Neural cell (in vitro differentiated cells): ENCODE data around the gene MYCL.

ENCODE experiments used
- CTCF ChIP-seq: fragments of 450-650 bp; IDR thresholded peaks from 2 replicates; pipeline ENCODE4 v1.5.1; 2014; ENCODE audit warnings: antibody characterized with exemption, mild to moderate bottlenecking, moderate library complexity; ENCODE audit not compliant: poor library complexity, severe bottlenecking
- EP300 ChIP-seq: fragments of 450-650 bp; conservative IDR thresholded peaks from 2 replicates; pipeline ENCODE4 v1.6.1; 2014; ENCODE audit warnings: antibody characterized with exemption, mild to moderate bottlenecking, moderate library complexity; ENCODE audit not compliant: poor library complexity, severe bottlenecking
- EZH2 ChIP-seq: fragments of 200-600, 300-800 bp; shearing (Covaris generic), sonication (generic); IDR thresholded peaks from 2 replicates; pipeline ENCODE4 v1.6.1; 2014; ENCODE audit warnings: antibody characterized with exemption, low read length, borderline replicate concordance, mild to moderate bottlenecking; ENCODE audit not compliant: insufficient read depth, poor library complexity, severe bottlenecking
- POLR2AphosphoS5 ChIP-seq: IDR thresholded peaks from 2 replicates; pipeline ENCODE4 v1.6.1; 2012
- RAD21 ChIP-seq: fragments of 450-650 bp; conservative IDR thresholded peaks from 2 replicates; pipeline ENCODE4 v1.6.1; 2014; ENCODE audit warnings: antibody characterized with exemption, mild to moderate bottlenecking, moderate library complexity
- SMC3 ChIP-seq: fragments of 450-650 bp; conservative IDR thresholded peaks from 2 replicates; pipeline ENCODE4 v1.6.1; 2014; ENCODE audit warnings: antibody characterized with exemption, mild to moderate bottlenecking, moderate library complexity; ENCODE audit not compliant: poor library complexity
- TAF1 ChIP-seq: IDR thresholded peaks from 2 replicates; pipeline ENCODE4 v1.6.1; 2012; ENCODE audit warnings: low read depth
- TF ChIP-seq, protein P1 (sequence below): IDR thresholded peaks from 2 replicates; pipeline ENCODE4 v1.6.1; 2012; ENCODE audit warnings: borderline replicate concordance

- TF ChIP-seq CTCF (no peak), TAF1 (no peak), SMC3 (no peak), POLR2AphosphoS5 (no peak), EZH2 (no peak), EP300 (no peak), RAD21 (no peak)
- TF ChIP-seq, protein P1, sequence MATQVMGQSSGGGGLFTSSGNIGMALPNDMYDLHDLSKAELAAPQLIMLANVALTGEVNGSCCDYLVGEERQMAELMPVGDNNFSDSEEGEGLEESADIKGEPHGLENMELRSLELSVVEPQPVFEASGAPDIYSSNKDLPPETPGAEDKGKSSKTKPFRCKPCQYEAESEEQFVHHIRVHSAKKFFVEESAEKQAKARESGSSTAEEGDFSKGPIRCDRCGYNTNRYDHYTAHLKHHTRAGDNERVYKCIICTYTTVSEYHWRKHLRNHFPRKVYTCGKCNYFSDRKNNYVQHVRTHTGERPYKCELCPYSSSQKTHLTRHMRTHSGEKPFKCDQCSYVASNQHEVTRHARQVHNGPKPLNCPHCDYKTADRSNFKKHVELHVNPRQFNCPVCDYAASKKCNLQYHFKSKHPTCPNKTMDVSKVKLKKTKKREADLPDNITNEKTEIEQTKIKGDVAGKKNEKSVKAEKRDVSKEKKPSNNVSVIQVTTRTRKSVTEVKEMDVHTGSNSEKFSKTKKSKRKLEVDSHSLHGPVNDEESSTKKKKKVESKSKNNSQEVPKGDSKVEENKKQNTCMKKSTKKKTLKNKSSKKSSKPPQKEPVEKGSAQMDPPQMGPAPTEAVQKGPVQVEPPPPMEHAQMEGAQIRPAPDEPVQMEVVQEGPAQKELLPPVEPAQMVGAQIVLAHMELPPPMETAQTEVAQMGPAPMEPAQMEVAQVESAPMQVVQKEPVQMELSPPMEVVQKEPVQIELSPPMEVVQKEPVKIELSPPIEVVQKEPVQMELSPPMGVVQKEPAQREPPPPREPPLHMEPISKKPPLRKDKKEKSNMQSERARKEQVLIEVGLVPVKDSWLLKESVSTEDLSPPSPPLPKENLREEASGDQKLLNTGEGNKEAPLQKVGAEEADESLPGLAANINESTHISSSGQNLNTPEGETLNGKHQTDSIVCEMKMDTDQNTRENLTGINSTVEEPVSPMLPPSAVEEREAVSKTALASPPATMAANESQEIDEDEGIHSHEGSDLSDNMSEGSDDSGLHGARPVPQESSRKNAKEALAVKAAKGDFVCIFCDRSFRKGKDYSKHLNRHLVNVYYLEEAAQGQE: no peak
These were observed 43.4 kb downstream of the MYCL start for GRCh38 chr1:39858315-39858714.
